Gastroesophageal sphincter (tissue), 4 donors: ENCODE data around the gene CTSE. TPM values are rescaled to one million over a fixed set of nuclear protein-coding genes. Genes with fewer than 3 reads are reported as not detected.

Experiments
- ATAC-seq: fragments of 150-250 bp; one replicate; pipeline ENCODE4 v1.9.1; 2016; ENCODE audit warnings: mild to moderate bottlenecking, moderate library complexity
- H3K27ac ChIP-seq, 4 donors: fragments of 200-600 bp; sonication (generic) in 3 of 4; 1 replicate in 3 of 4; 2 replicates in 1 of 4; pipeline ENCODE4 v1.5.1; 2016 to 2019
- H3K27me3 ChIP-seq: fragments of 200-600 bp; sonication (generic); one replicate; pipeline ENCODE4 v1.5.1; 2019
- H3K36me3 ChIP-seq, 2 donors: fragments of 200-600 bp; sonication (generic); one replicate each; pipeline ENCODE4 v1.5.1; 2019; ENCODE audit warnings: control low read depth in 1 of 2
- H3K4me1 ChIP-seq, 3 donors: fragments of 200-600 bp; sonication (generic); 1 replicate in 2 of 3; 2 replicates in 1 of 3; pipeline ENCODE4 v1.5.1; 2016 to 2019; ENCODE audit warnings: control low read depth in 2 of 3
- H3K4me3 ChIP-seq, 2 donors: fragments of 200-600 bp; sonication (generic); one replicate each; pipeline ENCODE4 v1.5.1; 2019; ENCODE audit warnings: mild to moderate bottlenecking in 1 of 2, moderate library complexity in 1 of 2
- H3K9me3 ChIP-seq, 3 donors: fragments of 200-600 bp; sonication (generic); one replicate each; pipeline ENCODE4 v1.5.1; 2017 to 2019; ENCODE audit warnings: control low read depth in 2 of 3
- EP300 ChIP-seq: sonication (generic); formaldehyde crosslinking; IDR thresholded peaks from one replicate; pipeline ENCODE4 v1.6.1; 2017; ENCODE audit warnings: antibody characterized with exemption, mild to moderate bottlenecking
- POLR2A ChIP-seq, 2 donors: fragments of 450-650 bp; IDR thresholded peaks; one replicate each; pipeline ENCODE4 v1.6.1; 2017; ENCODE audit warnings: antibody characterized with exemption in 2 of 2, mild to moderate bottlenecking in 2 of 2, moderate library complexity in 1 of 2
- POLR2AphosphoS5 ChIP-seq: sonication (generic); formaldehyde crosslinking; IDR thresholded peaks from one replicate; pipeline ENCODE4 v1.6.1; 2017; ENCODE audit warnings: antibody characterized with exemption
- WGBS, 2 donors: methylation state at CpG; one replicate each; pipeline ENCODE4 v1.1.5; 2018; ENCODE audit warnings: low coverage in 1 of 2; 5-methylcytosine and 5-hydroxymethylcytosine counted together
- total RNA-seq, 4 donors: library from RNA; depleted of rRNA; stranded (reverse); fragments of >200 nt; gene quantifications; one replicate each; pipeline ENCODE4 v1.1.0, GENCODE V29; 2016
- TF ChIP-seq, protein P1 (sequence below), 4 experiments: fragments of 200-600 bp in 2 of 4; fragments of 450-650 bp in 2 of 4; sonication (generic) in 1 of 4; IDR thresholded peaks; one replicate each; pipeline ENCODE4 v1.5.1; 2017 to 2019; ENCODE audit warnings: antibody characterized with exemption in 4 of 4, mild to moderate bottlenecking in 2 of 4, moderate library complexity in 2 of 4

CTSE gene
- total RNA-seq, 4 donors from 2014 or later, result not detected

DNA sequence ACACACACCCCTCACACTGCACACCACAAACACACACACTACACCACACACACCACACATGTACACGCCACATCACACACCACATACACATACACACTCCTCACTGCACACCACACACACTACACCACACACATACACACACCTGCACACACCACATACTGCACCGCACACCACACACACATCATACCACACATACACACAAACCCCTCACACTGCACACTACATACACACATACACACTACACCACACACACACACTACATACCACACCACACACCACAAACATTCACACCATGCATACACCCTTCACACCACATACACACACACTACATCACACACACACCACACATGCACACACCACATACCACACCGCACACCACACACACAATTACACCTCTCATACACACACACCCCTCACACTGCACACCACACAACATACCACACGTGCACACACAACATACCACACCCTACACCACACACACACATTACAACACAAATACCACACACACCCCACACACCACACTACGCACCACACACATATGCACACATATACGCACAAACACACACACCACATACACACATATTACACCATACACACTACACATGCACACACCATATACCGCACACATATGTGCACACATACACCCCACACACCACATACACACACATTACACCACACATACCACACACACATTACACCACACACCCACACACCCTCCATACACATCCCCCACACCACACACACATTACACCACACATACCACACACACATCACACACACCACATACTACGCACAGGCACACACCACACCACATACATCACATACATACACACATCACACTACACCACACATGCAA is 50.1 kb downstream of the CTSE start:
- Histone ChIP-seq H3K27ac (no peak overlapping the region), H3K4me1 (no peaks in the 10 kb centered on the region), H3K9me3 (no peaks in the 10 kb centered on the region), H3K36me3 (no peaks in the 10 kb centered on the region), H3K27me3 (peaks cover 9% of the 10 kb centered on the region), H3K4me3 (no peak overlapping the region)
- WGBS, 2 donors, result 87 to 93% methylated on average over 8 of the region's 8 CpGs
- no peak for TF ChIP-seq POLR2AphosphoS5
- no peak for ATAC-seq

DNA sequence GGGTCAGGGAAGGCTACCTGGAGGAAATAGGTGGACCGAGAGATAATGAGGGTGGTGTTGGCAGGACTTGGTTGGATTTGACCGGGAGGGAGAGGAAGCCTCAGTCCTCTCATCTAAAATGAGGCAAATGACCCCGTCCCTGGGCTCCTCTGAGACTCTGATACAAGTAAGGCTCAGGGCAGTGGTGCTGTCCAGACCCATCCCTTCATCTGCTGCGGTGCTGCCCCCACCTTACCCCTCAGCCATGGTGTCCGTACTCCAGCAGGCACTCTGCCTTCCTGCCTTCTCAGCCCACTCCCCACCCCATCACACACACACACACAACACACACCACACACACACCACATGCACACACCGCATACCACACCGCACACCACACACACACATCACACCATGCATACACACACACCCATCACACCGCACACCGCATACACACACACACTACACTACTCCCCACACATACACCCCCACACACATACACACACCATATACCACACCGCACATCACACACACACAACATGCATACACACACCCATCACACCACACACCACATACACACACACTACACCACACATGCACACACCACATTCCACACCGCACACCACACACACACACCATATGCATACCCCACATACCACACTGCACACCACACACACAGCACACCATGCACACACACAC is 51.1 kb downstream of the CTSE start:
- 76 to 86% methylated on average over 8 of the region's 11 CpGs for WGBS, 2 donors
- Histone ChIP-seq H3K27me3 (peaks cover 9% of the 10 kb centered on the region), H3K27ac (no peak overlapping the region), H3K36me3 (no peaks in the 10 kb centered on the region), H3K4me1 (no peaks in the 10 kb centered on the region), H3K4me3 (no peak overlapping the region), H3K9me3 (no peaks in the 10 kb centered on the region)
- ATAC-seq, result no peak
- no peak for TF ChIP-seq EP300
- TF ChIP-seq, protein P1, sequence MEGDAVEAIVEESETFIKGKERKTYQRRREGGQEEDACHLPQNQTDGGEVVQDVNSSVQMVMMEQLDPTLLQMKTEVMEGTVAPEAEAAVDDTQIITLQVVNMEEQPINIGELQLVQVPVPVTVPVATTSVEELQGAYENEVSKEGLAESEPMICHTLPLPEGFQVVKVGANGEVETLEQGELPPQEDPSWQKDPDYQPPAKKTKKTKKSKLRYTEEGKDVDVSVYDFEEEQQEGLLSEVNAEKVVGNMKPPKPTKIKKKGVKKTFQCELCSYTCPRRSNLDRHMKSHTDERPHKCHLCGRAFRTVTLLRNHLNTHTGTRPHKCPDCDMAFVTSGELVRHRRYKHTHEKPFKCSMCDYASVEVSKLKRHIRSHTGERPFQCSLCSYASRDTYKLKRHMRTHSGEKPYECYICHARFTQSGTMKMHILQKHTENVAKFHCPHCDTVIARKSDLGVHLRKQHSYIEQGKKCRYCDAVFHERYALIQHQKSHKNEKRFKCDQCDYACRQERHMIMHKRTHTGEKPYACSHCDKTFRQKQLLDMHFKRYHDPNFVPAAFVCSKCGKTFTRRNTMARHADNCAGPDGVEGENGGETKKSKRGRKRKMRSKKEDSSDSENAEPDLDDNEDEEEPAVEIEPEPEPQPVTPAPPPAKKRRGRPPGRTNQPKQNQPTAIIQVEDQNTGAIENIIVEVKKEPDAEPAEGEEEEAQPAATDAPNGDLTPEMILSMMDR (IDR thresholded peaks at IDR 0.05), result no peak
- TF ChIP-seq POLR2AphosphoS5, result no peak
- no peak for TF ChIP-seq POLR2A (IDR thresholded peaks at IDR 0.05)

DNA sequence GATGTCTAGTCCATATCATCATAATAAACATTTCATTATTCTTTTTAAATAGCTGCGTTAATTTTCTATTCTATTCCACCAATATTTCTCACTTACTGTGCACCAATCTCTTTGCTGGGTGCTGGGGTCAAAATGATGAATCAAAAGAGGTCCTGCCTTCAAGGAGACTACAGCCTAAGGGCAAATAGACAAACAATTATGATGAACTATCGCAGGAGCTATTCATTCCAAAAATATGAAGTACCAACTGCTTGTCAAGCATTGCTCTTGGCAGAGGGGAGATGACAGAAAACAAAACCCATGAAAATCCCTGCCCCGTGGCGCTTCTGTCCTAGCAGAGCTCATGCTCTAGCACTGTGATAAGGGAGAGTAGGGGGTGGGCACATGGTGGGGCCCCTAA is 51.6 kb downstream of the CTSE start:
- WGBS, 2 donors, result 51 to 72% methylated on average over 3 of the region's 4 CpGs
- H3K36me3 ChIP-seq, result no peaks in the 10 kb centered on the region
- ATAC-seq, result no peak
- no peak overlapping the region for H3K4me3 ChIP-seq
- H3K27me3 ChIP-seq, result peaks cover 9% of the 10 kb centered on the region
- H3K9me3 ChIP-seq, result no peaks in the 10 kb centered on the region
- H3K4me1 ChIP-seq, result no peaks in the 10 kb centered on the region
- no peak for TF ChIP-seq EP300
- no peak for TF ChIP-seq POLR2AphosphoS5
- TF ChIP-seq POLR2A (IDR thresholded peaks at IDR 0.05), result no peak
- TF ChIP-seq, protein P1 (IDR thresholded peaks at IDR 0.05), result no peak
- no peak overlapping the region for H3K27ac ChIP-seq

DNA sequence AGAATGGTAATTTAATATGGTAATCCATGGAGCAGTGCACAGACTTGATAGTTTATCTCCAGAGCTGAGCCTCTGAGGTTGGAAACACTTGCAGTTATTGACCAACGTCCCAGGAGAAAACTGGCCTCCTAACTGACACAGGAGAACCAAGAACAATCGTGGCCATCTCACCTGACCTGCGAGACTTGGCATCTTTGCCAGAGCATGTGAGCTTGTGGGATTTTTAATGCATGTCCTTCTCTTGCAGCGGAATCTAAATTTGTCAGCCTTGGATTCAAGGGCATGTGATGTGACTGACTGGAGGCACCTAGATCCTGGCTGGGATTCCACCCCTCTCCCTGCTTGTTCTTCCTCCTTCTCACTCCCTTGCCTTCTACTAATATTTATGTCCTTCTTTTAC is 52.6 kb downstream of the CTSE start:
- H3K27me3 ChIP-seq, result peaks cover 9% of the 10 kb centered on the region
- ATAC-seq, result no peak
- no peak for TF ChIP-seq POLR2A (IDR thresholded peaks at IDR 0.05)
- no peak for TF ChIP-seq POLR2AphosphoS5
- TF ChIP-seq, protein P1 (IDR thresholded peaks at IDR 0.05), result no peak
- TF ChIP-seq EP300, result no peak
- WGBS, 2 donors, result 85% methylated on average over 3 of the region's 4 CpGs; no CpG with 5 or more reads in 1 of the 2 donors
- no peak overlapping the region for H3K27ac ChIP-seq
- no peaks in the 10 kb centered on the region for H3K4me1 ChIP-seq
- no peaks in the 10 kb centered on the region for H3K36me3 ChIP-seq
- no peak overlapping the region for H3K4me3 ChIP-seq
- no peaks in the 10 kb centered on the region for H3K9me3 ChIP-seq

DNA sequence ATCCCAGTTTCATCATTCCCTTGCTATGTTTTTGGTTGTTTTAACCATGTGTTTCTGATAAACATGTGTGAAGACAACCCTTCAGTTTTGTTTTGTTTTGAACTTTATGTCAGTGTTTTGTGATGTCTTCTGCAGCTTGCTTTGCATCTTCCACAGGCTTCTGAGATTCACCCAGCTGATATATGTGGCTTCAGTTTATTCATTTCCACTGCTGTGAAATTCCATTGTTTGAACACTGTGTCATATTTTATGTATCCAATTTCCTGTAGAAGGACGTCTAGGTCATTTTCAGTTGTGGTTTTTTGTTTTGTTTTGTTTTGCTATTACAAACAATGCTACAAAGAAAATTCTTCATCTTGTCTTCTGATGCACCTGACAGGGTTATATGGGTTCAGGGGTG is 53.2 kb downstream of the CTSE start:
- H3K27me3 ChIP-seq, result peaks cover 3% of the 10 kb centered on the region
- H3K4me1 ChIP-seq, result no peaks in the 10 kb centered on the region
- no peak for ATAC-seq
- TF ChIP-seq POLR2A (IDR thresholded peaks at IDR 0.05), result no peak
- no peak for TF ChIP-seq POLR2AphosphoS5
- no peak for TF ChIP-seq EP300
- TF ChIP-seq, protein P1 (IDR thresholded peaks at IDR 0.05), result no peak
- no peak overlapping the region for H3K4me3 ChIP-seq
- WGBS, 2 donors, result 40 to 56% methylated on average over 1 of the region's 1 CpG
- H3K27ac ChIP-seq, result no peak overlapping the region
- no peaks in the 10 kb centered on the region for H3K36me3 ChIP-seq
- no peaks in the 10 kb centered on the region for H3K9me3 ChIP-seq
